DND-41 (cell line): ENCODE data around the gene NR1D1.

Source experiments
- CTCF ChIP-seq: IDR thresholded peaks from 2 replicates; pipeline ENCODE4 v1.5.1; 2012; ENCODE audit warnings: borderline replicate concordance, low read length, moderate library complexity, mild to moderate bottlenecking; ENCODE audit not compliant: poor library complexity, severe bottlenecking; ENCODE audit errors: extremely low read depth
- EZH2 ChIP-seq: IDR thresholded peaks from 3 replicates; pipeline ENCODE4 v1.6.1; 2012; ENCODE audit warnings: borderline replicate concordance, low read depth, mild to moderate bottlenecking, moderate library complexity, low read length, inconsistent platforms; ENCODE audit not compliant: severe bottlenecking

- TF ChIP-seq CTCF, result no peak
- no peak for TF ChIP-seq EZH2
Measured at GRCh38 chr17:40093580-40094201, 6.7 kb downstream of the NR1D1 start.
